ENCODE data around the gene COL8A1.
"Not testable (repeated sequence)": the region's sequence is repeated elsewhere in the genome, so short reads cannot be mapped to it uniquely, and the experiment has no call there.

COL8A1 gene

DNA sequence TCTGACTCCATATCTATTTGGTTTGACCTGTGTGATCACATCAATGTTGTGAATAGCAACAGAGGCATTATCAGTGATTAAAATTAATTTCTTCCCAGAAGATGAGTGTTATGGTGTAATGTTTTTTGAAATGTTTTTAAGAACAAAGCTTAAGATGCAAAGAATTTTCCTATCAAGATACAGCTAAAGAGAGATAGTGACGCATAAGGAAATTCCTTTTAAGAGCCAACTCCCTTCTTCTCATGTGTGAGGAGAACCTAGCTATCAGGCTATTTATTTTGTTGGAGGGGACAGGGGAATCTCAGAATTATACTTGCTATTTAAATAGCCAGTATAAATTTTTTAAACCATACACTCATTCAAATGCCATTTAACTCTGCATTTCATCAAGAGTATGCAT, 71.3 kb downstream of the COL8A1 start:
- in situ Hi-C loops (cut with HindIII; ENCODE audit: low pct_unique_long_range_greater_than_20kb, low sequenced_read_pairs), result no loop called here

DNA sequence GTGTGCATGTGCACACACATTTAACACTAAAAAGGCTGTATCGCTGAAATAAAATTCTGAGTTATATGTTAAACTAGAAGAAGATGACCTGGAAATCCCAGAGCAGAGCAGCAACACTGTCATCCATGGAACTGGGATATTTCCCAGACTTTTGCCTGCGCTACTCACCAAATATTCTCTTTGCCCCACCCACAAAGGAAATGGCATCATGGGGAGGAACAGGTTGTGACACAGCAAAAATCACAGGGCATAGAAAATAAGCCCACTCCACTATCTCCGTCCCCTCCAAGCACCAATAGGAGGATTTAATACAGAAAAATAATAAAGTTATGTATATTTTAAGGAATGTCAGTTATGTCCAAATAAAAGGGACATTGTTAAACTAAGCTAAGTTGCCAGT, 71.7 kb downstream of the COL8A1 start:
- no peak for TF ChIP-seq JUND (IDR thresholded peaks at IDR 0.05; ENCODE audit: low read depth)
- in situ Hi-C loops (cut with HindIII; ENCODE audit: low pct_unique_long_range_greater_than_20kb, low sequenced_read_pairs), result no loop called here
- no peak for DNase-seq (ENCODE audit: low read depth in 1 of 2, low spot score in 1 of 2)

More for the DNA sequence above, 71.3 kb downstream of the COL8A1 start:
- TF ChIP-seq JUND (IDR thresholded peaks at IDR 0.05; ENCODE audit: low read depth), result no peak
- DNase-seq (ENCODE audit: low read depth in 1 of 2, low spot score in 1 of 2), result no peak

GRCh38 chr3:99711351-99711750, 73.0 kb downstream of the COL8A1 start:
- DNase-seq (ENCODE audit: low read depth in 1 of 2, low spot score in 1 of 2), result no peak
- in situ Hi-C loops (cut with HindIII; ENCODE audit: low pct_unique_long_range_greater_than_20kb, low sequenced_read_pairs), result no loop called here
- no peak for TF ChIP-seq JUND (IDR thresholded peaks at IDR 0.05; ENCODE audit: low read depth)

- no peak for DNase-seq (ENCODE audit: low read depth in 1 of 2, low spot score in 1 of 2)
- no peak for TF ChIP-seq JUND (IDR thresholded peaks at IDR 0.05; ENCODE audit: low read depth)
- in situ Hi-C loops (cut with HindIII; ENCODE audit: low pct_unique_long_range_greater_than_20kb, low sequenced_read_pairs), result no loop called here
Measured at GRCh38 chr3:99712291-99712954, 74.0 kb downstream of the COL8A1 start.

- in situ Hi-C loops (cut with HindIII; ENCODE audit: low pct_unique_long_range_greater_than_20kb, low sequenced_read_pairs), result no loop called here
- TF ChIP-seq JUND (IDR thresholded peaks at IDR 0.05; ENCODE audit: low read depth), result no peak
- DNase-seq (ENCODE audit: low read depth in 1 of 2, low spot score in 1 of 2), result no peak
Measured at GRCh38 chr3:99713440-99713839, 75.0 kb downstream of the COL8A1 start.

DNA sequence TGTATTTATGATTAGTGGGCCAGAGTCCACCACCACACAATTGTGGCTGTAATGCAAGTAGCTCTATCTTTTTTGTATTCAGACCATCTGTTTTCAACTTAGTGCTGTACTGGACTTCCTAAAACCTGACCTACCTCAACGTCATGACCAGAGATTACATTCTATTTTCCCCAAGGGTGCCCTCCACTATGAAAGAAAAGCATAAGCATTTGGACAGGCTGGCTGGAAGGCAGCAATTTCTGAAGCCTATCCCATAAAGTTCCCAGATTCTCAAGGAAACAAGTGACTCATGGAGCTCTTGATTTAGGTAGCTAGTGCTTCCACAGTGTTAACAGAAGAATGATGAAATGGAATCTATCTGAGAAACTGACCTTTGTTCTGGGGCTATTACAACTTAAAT, 75.8 kb downstream of the COL8A1 start:
- in situ Hi-C loops (cut with HindIII; ENCODE audit: low pct_unique_long_range_greater_than_20kb, low sequenced_read_pairs), result no loop called here
- no peak for TF ChIP-seq JUND (IDR thresholded peaks at IDR 0.05; ENCODE audit: low read depth)
- DNase-seq (ENCODE audit: low read depth in 1 of 2, low spot score in 1 of 2), result no peak

DNA sequence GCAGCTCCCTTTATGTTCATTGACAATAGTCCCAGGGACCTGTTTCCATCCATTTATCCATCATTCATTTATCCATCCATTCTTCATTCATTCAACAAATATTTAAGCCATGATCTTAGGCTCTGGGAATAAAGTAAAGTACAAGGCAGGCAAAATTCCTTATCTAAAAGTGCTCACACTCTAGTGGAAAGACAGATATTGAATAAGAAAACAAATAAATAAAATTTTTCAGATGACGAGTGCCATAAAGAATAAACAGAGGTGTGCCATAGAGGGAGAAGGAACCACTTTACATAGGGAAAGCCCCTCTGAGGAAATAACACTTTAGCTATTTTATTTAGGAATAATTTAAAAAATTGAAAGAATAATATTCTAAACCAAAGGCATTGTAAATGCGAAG, 76.2 kb downstream of the COL8A1 start:
- no peak for DNase-seq (ENCODE audit: low read depth in 1 of 2, low spot score in 1 of 2)
- TF ChIP-seq JUND (IDR thresholded peaks at IDR 0.05; ENCODE audit: low read depth), result no peak
- in situ Hi-C loops (cut with HindIII; ENCODE audit: low pct_unique_long_range_greater_than_20kb, low sequenced_read_pairs), result no loop called here

DNA sequence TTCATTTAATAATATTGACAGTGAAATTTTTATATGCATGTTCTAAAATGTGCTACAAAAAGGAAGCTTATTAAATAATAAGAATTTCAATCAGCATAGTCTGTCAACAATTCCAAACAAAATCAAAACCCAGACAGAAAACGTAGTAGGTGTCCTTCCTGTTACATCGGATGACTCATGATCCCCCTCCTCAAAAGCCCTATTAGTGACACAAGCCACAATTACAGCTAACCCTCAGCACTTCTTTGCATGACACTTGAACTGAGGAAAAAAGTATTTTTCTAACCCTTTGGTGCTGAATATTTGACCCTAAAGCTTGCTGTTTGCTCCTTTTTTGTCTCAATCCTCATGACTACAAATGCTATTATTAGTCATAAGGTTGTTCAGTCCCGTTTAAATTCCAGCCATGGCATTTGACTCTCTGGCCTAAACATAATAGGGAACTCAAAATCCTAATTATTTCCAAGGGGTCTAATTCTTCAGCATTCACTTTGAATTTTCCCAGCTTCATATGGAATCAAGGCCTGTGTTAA, 78.1 kb downstream of the COL8A1 start:
- in situ Hi-C loops (cut with HindIII; ENCODE audit: low pct_unique_long_range_greater_than_20kb, low sequenced_read_pairs), result no loop called here
- DNase-seq (ENCODE audit: low read depth in 1 of 2, low spot score in 1 of 2), result no peak
- TF ChIP-seq JUND (IDR thresholded peaks at IDR 0.05; ENCODE audit: low read depth), result no peak

- TF ChIP-seq JUND (IDR thresholded peaks at IDR 0.05; ENCODE audit: low read depth), result no peak
Measured at GRCh38 chr3:99720985-99721632, 82.7 kb downstream of the COL8A1 start.

DNA sequence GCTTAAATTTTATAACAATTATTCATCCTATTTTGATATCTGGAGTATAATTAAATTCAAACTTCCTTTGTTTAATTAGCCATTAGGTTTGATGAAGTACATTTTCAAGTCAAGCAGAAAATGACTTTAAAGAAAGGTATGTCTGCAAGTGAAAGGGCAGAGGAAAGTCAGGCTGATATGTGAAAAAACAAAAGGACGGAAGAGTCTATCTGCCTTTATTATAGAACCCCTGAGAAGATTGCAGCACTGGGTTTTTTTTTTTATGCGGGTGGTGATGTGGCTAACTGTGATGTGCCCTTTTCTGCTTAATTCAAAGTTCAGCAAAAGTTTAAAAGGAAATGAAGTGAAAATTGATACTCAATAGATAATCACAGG, 83.2 kb downstream of the COL8A1 start:
- TF ChIP-seq JUND (IDR thresholded peaks at IDR 0.05; ENCODE audit: low read depth), result no peak
- no peak for DNase-seq (ENCODE audit: low read depth in 1 of 2, low spot score in 1 of 2)
- in situ Hi-C loops (cut with HindIII; ENCODE audit: low pct_unique_long_range_greater_than_20kb, low sequenced_read_pairs), result no loop called here

More at GRCh38 chr3:99720985-99721632, 82.7 kb downstream of the COL8A1 start:
- no peak for DNase-seq (ENCODE audit: low read depth in 1 of 2, low spot score in 1 of 2)
- in situ Hi-C loops (cut with HindIII; ENCODE audit: low pct_unique_long_range_greater_than_20kb, low sequenced_read_pairs), result no loop called here

GRCh38 chr3:99724276-99724675, 85.9 kb downstream of the COL8A1 start:
- no peak for DNase-seq (ENCODE audit: low read depth in 1 of 2, low spot score in 1 of 2)
- TF ChIP-seq JUND (IDR thresholded peaks at IDR 0.05; ENCODE audit: low read depth), result no peak
- in situ Hi-C loops (cut with HindIII; ENCODE audit: low pct_unique_long_range_greater_than_20kb, low sequenced_read_pairs), result no loop called here

GRCh38 chr3:99730870-99731269, 92.5 kb downstream of the COL8A1 start:
- TF ChIP-seq JUND (IDR thresholded peaks at IDR 0.05; ENCODE audit: low read depth), result no peak
- DNase-seq (ENCODE audit: low read depth in 1 of 2, low spot score in 1 of 2), result no peak
- in situ Hi-C loops (cut with HindIII; ENCODE audit: low pct_unique_long_range_greater_than_20kb, low sequenced_read_pairs), result no loop called here

GRCh38 chr3:99731499-99731898, 93.1 kb downstream of the COL8A1 start:
- in situ Hi-C loops (cut with HindIII; ENCODE audit: low pct_unique_long_range_greater_than_20kb, low sequenced_read_pairs), result no loop called here
- no peak for TF ChIP-seq JUND (IDR thresholded peaks at IDR 0.05; ENCODE audit: low read depth)
- no peak for DNase-seq (ENCODE audit: low read depth in 1 of 2, low spot score in 1 of 2)

DNA sequence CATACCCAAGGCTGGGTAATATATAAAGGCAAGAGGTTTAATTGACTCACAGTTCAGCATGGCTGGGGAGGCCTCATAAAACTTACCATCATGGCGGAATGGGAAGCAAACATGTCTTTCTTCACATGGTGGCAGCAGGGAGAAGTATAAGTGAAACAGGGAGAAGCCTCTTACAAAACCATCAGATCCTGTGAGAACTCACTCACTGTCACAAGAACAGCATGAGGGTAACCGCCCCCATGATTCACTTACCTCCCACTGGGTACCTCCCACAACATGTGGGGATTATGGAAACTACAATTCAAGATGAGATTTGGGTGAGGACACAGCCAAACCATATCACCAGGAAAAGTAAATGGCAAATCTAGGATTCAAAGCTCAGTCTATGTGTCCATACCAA, 102.0 kb downstream of the COL8A1 start:
- DNase-seq (ENCODE audit: low read depth in 1 of 2, low spot score in 1 of 2); in situ Hi-C loops (cut with HindIII; ENCODE audit: low pct_unique_long_range_greater_than_20kb, low sequenced_read_pairs): not testable (repeated sequence)

All from T47D (cell line).